Lower lobe of right lung (tissue), 2 donors: ENCODE measurements around the gene CFL1. TPM values are rescaled to one million over a fixed set of nuclear protein-coding genes. Genes with fewer than 3 reads are reported as not detected.
"Not testable (repeated sequence)": the region's sequence is repeated elsewhere in the genome, so short reads cannot be mapped to it uniquely, and the experiment has no call there.

ENCODE experiments used
- ATAC-seq, 2 donors: fragments of 200-7000 bp; cut with Tn5 transposase; one replicate each; pipeline ENCODE4 v1.9.1; 2020 to 2022; ENCODE audit warnings: mild to moderate bottlenecking in 2 of 2, moderate library complexity in 2 of 2
- DNase-seq: peaks from one replicate; pipeline ENCODE4 v3.0.0-alpha.2; 2020
- H3K27ac ChIP-seq: fragments of 200-600 bp; one replicate; pipeline ENCODE4 v1.8.0; 2022
- H3K27me3 ChIP-seq: fragments of 200-600 bp; one replicate; pipeline ENCODE4 v1.8.0; 2022; ENCODE audit warnings: low read depth
- H3K36me3 ChIP-seq: fragments of 200-600 bp; one replicate; pipeline ENCODE4 v1.8.0; 2022; ENCODE audit warnings: mild to moderate bottlenecking
- H3K4me1 ChIP-seq: fragments of 200-600 bp; one replicate; pipeline ENCODE4 v1.8.0; 2022
- H3K4me3 ChIP-seq: fragments of 200-600 bp; one replicate; pipeline ENCODE4 v1.8.0; 2022; ENCODE audit warnings: mild to moderate bottlenecking
- H3K9me3 ChIP-seq: fragments of 200-600 bp; one replicate; pipeline ENCODE4 v1.8.0; 2022
- intact Hi-C: fragments of 100-400 bp; cut with DNase I; formaldehyde crosslinking; loops from one replicate; pipeline ENCODE4 v1.11.0; 2022
- total RNA-seq: library from RNA; stranded (reverse); fragmentation: NEBNext Ultra II Directional; extraction: Animal tissue kit (Norgen Biotek cat#: 25700); gene quantifications from one replicate; pipeline ENCODE4 v1.2.1, GENCODE V29; 2021
- TF ChIP-seq, protein P1 (sequence below): fragments of 200-600 bp; IDR thresholded peaks from one replicate; pipeline ENCODE4 v1.8.0; 2022; ENCODE audit warnings: antibody characterized with exemption, mild to moderate bottlenecking
- donor health status: DM: no; HTN: yes; CAD: no; lungs with severe emphysema.

CFL1 gene
- total RNA-seq, 1 donor from 2014 or later, result 647 TPM

DNA sequence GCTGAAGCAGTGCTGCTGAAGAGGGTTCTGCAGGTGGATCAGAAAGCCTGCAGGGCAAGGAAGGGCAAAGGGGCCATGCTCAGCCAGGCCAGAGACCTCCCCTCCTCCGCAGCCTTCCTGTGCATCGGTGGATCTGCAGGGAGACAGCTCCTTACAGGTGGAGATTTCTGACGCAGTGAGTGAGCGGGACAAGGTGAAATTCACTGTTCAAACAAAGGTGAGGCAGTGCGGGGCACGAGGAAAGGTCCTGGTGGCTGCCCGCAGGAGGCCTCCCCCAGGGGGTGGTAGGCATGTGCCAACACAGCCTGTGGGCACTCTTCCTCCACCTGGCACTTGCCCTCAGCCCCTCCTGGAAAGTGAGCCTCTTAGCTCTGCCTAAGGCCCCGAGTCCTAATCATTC is 8.6 kb downstream of the CFL1 start:
- intact Hi-C loops, result no loop called here
- H3K4me1 ChIP-seq, result no peaks in the 10 kb centered on the region
- no peaks in the 10 kb centered on the region for H3K27me3 ChIP-seq
- ATAC-seq, result peak in 1 of 2 donors; percentile 13
- H3K9me3 ChIP-seq, result peaks cover 3% of the 10 kb centered on the region
- TF ChIP-seq, protein P1, sequence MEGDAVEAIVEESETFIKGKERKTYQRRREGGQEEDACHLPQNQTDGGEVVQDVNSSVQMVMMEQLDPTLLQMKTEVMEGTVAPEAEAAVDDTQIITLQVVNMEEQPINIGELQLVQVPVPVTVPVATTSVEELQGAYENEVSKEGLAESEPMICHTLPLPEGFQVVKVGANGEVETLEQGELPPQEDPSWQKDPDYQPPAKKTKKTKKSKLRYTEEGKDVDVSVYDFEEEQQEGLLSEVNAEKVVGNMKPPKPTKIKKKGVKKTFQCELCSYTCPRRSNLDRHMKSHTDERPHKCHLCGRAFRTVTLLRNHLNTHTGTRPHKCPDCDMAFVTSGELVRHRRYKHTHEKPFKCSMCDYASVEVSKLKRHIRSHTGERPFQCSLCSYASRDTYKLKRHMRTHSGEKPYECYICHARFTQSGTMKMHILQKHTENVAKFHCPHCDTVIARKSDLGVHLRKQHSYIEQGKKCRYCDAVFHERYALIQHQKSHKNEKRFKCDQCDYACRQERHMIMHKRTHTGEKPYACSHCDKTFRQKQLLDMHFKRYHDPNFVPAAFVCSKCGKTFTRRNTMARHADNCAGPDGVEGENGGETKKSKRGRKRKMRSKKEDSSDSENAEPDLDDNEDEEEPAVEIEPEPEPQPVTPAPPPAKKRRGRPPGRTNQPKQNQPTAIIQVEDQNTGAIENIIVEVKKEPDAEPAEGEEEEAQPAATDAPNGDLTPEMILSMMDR, result no peak
- peaks cover 29% of the 10 kb centered on the region for H3K36me3 ChIP-seq
- no peak for DNase-seq
- no peak overlapping the region for H3K4me3 ChIP-seq
- no peak overlapping the region for H3K27ac ChIP-seq

DNA sequence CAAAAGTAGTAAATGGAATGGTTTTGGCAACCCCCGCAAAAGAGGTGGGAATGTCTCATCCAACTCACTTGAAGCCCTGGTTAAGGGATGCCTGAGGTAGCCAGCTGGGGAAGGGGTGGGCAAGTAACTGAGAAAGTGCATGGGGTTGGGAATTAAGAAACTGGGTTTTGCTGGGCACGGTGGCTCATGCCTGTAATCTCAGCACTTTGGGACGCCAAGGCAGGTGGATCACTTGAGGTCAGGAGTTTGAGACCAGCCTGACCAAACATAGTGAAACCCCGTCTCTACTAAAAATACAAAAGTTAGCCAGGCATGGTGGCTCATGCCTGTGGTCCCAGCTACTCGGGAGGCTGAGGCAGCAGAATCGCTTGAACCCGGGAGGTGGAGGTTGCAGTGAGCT is 9.3 kb downstream of the CFL1 start:
- H3K36me3 ChIP-seq, result peaks cover 22% of the 10 kb centered on the region
- H3K27ac ChIP-seq, H3K27me3 ChIP-seq, H3K9me3 ChIP-seq, DNase-seq, H3K4me1 ChIP-seq, ATAC-seq, H3K4me3 ChIP-seq, intact Hi-C loops: not testable (repeated sequence)

- ATAC-seq, result no peak
- TF ChIP-seq, protein P1, result no peak
- intact Hi-C loops, result no loop called here
- Histone ChIP-seq H3K4me3 (no peak overlapping the region), H3K4me1 (no peaks in the 10 kb centered on the region), H3K36me3 (peaks cover 13% of the 10 kb centered on the region), H3K27ac (no peak overlapping the region), H3K27me3 (no peaks in the 10 kb centered on the region), H3K9me3 (peaks cover 3% of the 10 kb centered on the region)
- no peak for DNase-seq
Measured at GRCh38 chr11:65847746-65848145, 10.2 kb downstream of the CFL1 start.

DNA sequence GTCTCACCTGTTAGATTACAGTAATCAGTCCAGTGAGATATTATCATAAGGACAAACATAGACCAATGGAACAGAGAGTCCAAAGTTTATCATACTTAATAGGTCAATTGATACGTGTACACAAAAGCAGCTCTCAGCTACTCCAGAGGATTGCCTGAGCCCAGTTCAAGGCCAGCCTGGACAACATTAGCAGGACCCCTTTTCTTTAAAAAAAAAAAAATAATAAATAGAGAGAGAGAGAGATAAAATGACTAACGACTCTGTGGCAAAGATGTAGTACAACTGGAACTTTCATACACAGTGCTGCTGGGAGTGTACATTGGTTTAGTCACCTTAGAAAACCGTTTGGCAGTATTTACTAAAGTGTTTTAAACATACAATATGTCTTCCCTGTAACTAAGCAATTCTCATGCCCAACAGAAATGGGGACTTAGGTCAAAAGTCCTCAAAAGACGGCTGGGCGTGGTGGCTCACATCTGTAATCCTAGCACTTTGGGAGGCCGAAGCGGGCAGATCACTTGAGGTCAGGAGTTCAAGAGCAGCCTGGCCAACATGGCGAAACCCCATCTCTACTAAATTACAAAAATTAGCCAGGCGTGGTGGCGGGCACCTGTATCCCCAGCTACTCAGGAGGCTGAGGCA is 13.6 kb downstream of the CFL1 start:
- Histone ChIP-seq H3K9me3 (no peaks in the 10 kb centered on the region), H3K27me3 (no peaks in the 10 kb centered on the region), H3K36me3 (no peaks in the 10 kb centered on the region), H3K4me3 (no peak overlapping the region), H3K27ac (no peak overlapping the region), H3K4me1 (no peaks in the 10 kb centered on the region)
- DNase-seq, result no peak
- intact Hi-C loops, result no loop called here
- no peak for ATAC-seq
- TF ChIP-seq, protein P1, result no peak

GRCh38 chr11:65843811-65844210 is 14.2 kb downstream of the CFL1 start:
- Histone ChIP-seq H3K27ac (no peak overlapping the region), H3K4me3 (no peak overlapping the region), H3K27me3 (no peaks in the 10 kb centered on the region), H3K9me3 (no peaks in the 10 kb centered on the region), H3K36me3 (no peaks in the 10 kb centered on the region), H3K4me1 (no peaks in the 10 kb centered on the region)
- intact Hi-C loops, result no loop called here
- ATAC-seq (no peak), DNase-seq (no peak)
- TF ChIP-seq, protein P1, result no peak

GRCh38 chr11:65842144-65842543 is 15.8 kb downstream of the CFL1 start:
- H3K27ac ChIP-seq, result no peak overlapping the region
- no peak for ATAC-seq
- TF ChIP-seq, protein P1, result no peak
- DNase-seq, result no peak
- intact Hi-C loops, result no loop called here
- no peaks in the 10 kb centered on the region for H3K4me1 ChIP-seq
- H3K27me3 ChIP-seq, result no peaks in the 10 kb centered on the region
- H3K4me3 ChIP-seq, result no peak overlapping the region
- H3K9me3 ChIP-seq, result no peaks in the 10 kb centered on the region
- H3K36me3 ChIP-seq, result no peaks in the 10 kb centered on the region
